GM13977 (cell line): ENCODE measurements around the gene CTNNA2.

Source experiments
- DNase-seq: peaks from one replicate; pipeline ENCODE4 v3.0.0; 2012; ENCODE audit warnings: low spot score
- CTCF ChIP-seq: IDR thresholded peaks from 2 replicates; pipeline ENCODE4 v1.5.1; 2012; ENCODE audit warnings: mild to moderate bottlenecking, control low read depth; ENCODE audit not compliant: insufficient read depth; ENCODE audit errors: extremely low read depth, missing control alignments
- in situ Hi-C: fragments of 300-500 bp; cut with MboI; formaldehyde crosslinking; loops from one replicate; pipeline ENCODE4 v1.12.0; 2022; ENCODE audit warnings: low sequenced_read_pairs, low pct_unique_long_range_greater_than_20kb, mixed read lengths, inconsistent platforms; ENCODE audit not compliant: unreplicated experiment

The CTNNA2 gene

GRCh38 chr2:79576451-79576850, 63.6 kb downstream of the CTNNA2 start:
- TF ChIP-seq CTCF = no peak
- DNase-seq = no peak
- in situ Hi-C loops = no loop called here

- TF ChIP-seq CTCF = no peak
- in situ Hi-C loops = no loop called here
- DNase-seq = no peak
These were observed 66.1 kb downstream of the CTNNA2 start for GRCh38 chr2:79578952-79579351.

- TF ChIP-seq CTCF = no peak
- in situ Hi-C loops = no loop called here
- DNase-seq = no peak
These were observed 67.3 kb downstream of the CTNNA2 start for GRCh38 chr2:79580175-79580574.

DNA sequence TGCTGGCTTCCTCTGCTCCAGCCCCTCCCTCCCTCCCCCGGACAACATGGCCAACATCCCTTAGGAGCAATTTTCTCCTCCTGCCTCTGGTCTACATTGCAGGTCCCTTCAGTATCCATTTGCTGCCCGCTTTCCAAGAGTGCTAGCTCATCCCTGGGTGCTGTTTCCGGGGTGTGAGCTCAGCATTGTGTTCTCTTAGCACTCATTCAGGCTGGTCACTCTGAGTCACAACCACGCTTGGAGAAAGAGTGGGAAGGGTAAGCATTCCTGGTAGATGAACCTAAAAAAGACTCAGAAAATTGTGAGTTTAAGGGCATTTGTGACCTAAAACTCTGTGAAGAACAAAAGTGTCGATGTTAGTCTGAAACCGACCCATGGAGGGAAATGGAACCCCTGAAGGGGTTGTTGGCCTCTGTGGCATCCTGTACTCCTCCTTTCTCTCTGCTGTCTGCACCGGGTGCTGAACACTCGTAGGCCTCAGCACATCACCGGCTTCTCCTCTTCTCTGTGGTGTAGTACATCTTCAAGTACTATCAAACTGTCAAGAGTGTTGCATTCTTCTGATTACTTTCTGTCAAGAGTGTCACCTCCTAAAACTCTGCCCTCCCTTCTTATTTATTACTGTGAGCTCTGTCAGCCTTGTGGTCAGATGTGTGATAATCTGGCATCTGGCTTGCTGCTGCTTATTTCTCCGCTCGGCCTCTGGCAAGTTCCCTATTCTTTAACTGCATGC, 73.0 kb downstream of the CTNNA2 start:
- no peak for DNase-seq
- no peak for TF ChIP-seq CTCF
- in situ Hi-C loops = no loop called here

DNA sequence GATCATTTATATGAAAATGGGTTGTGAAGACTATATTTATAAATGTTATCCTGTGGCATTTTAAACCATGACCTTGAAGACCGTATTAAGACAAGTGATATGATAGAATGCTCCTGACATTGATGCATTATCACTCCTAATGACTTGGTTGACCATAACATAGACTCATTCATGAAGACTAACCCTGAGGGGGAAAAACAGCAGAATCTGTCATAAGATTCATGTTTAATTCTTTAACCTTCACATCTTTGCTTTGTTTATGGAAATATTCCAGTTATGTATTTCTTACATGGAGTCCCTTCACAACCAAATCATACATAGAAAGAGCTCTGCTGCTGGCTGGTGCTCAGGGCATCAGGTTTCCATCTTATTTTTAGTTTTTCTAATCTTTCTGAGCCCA, 78.4 kb downstream of the CTNNA2 start:
- no peak for TF ChIP-seq CTCF
- DNase-seq = no peak
- in situ Hi-C loops = no loop called here

DNA sequence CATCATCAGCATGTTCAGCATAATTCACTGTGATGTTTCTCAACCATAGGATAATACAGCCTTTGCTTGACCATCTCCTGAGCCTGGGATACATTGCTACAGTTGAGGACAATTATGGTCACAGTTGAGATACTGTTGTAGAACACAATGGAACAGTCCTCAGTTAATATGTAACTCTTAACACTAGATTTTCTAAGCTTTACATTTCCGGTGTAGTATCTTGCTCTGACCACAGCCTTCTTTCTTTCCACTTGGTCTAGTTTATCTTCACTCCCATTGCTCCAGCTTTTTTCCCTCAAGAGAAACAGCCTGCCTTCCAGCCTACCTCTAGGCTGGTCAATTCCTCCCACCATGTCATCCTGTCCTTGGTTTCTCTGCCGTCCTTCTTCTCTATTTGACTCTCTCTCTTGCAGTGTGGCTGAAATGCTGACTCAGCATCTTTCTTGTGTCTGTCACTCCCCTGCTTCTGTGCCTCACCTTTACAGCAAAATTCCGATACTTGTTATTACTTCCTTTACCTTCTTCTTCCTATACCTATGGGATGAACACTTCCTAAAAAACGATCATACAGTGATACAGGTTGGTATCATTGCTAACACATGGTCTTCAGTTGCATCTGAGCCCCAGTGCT, 80.5 kb downstream of the CTNNA2 start:
- in situ Hi-C loops = no loop called here
- DNase-seq = no peak
- no peak for TF ChIP-seq CTCF
